ENCODE measurements around the gene KLHL28.
"Not testable (repeated sequence)": the region's sequence is repeated elsewhere in the genome, so short reads cannot be mapped to it uniquely, and the experiment has no call there.

The KLHL28 gene

DNA sequence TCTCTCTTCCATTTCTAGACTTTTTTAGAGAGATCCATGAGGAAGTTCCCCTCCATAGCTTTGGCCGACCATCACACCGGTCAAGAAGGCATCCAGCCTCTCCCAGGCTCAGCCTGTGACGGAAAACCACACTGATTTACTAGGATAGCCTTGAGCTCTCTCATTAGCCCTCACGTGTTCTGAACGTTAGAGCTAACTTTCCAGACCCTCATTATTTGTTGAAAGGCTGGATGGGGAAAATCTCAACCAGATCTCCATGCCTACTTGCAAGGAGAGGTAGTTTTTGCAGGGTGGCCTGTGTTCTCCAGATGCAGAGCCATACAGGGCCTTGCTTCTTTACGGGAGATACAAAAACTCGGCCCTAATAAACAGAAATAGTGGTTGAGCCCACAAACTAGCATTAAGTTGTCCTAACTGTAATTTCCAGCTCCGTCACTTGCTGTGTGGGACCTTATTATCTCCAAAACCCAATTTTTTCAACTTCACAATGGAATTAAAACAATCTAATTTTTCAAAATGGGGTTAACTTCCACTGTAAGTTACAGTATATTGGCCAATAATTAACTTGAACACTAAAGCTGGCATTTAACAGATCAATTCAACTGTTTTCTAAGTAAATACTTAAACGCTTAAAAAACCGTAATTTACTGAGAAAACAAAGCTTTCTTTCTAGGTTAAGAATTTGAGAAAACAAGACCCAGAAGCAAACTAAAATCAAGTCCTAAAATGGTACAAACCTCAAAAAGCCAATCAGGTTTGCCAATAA lies 65.3 kb downstream of the KLHL28 start:
- DNase-seq = no peak

DNA sequence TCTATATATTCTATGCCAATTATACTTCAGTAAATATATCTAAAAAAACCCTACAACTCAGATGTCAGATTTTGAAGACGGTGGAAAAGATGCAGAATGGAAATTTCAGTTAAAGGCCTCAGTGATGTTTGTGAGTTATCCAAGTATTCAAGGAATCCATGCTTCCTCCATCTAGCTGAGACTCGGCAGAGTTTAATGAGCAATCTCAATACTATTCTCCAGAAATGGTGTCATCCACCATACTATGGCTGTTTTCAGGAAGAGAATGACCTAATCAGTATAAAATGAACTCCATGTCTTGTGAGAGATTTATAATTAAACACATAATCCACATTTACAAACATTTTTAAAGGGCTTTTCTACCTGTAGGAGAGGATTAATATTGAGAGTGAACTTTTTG lies 66.0 kb downstream of the KLHL28 start:
- DNase-seq = no peak

DNA sequence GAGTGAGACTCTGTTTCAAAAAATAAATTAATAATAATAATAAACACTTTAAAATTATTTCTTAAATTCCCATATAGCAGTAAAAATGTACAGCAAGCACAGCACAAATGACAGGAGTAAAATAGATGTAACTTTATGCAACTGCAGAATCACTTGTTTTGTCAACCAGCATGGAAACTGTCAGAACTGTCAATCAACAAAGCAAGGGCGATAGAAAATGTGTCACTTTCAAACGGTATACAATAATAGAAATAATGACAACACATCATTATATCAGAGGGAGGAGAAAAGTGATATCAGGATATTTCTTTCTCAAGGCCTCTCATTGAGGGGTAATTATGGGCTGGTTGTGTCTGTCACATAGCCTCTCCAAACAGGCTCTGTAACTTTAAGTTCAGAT lies 68.2 kb downstream of the KLHL28 start:
- no peak for DNase-seq

DNA sequence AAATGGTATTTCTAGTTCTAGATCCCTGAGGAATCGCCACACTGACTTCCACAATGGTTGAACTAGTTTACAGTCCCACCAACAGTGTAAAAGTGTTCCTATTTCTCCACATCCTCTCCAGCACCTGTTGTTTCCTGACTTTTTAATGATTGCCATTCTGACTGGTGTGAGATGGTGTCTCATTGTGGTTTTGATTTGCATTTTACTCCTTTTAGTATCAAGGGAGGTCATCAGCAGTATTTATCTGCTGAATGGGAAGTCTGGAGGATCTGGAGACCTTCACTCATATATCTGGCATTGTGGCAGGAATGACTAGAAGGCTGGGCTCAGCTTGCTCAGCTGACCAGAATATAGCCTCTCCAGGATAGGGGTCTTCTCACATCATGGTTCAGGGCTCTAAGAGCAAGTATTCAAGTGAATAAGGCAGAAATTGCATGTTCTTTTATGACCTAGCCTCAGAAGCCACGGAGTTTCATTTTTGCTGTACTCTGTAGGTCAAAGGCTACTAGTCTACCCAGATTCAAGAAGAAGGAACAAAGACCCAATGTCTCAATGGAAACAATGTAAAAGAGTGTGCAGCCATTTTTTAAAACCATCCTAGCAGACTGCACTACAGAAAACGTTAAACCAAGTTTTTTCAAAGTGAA lies 69.9 kb downstream of the KLHL28 start:
- DNase-seq = not testable (repeated sequence)

DNA sequence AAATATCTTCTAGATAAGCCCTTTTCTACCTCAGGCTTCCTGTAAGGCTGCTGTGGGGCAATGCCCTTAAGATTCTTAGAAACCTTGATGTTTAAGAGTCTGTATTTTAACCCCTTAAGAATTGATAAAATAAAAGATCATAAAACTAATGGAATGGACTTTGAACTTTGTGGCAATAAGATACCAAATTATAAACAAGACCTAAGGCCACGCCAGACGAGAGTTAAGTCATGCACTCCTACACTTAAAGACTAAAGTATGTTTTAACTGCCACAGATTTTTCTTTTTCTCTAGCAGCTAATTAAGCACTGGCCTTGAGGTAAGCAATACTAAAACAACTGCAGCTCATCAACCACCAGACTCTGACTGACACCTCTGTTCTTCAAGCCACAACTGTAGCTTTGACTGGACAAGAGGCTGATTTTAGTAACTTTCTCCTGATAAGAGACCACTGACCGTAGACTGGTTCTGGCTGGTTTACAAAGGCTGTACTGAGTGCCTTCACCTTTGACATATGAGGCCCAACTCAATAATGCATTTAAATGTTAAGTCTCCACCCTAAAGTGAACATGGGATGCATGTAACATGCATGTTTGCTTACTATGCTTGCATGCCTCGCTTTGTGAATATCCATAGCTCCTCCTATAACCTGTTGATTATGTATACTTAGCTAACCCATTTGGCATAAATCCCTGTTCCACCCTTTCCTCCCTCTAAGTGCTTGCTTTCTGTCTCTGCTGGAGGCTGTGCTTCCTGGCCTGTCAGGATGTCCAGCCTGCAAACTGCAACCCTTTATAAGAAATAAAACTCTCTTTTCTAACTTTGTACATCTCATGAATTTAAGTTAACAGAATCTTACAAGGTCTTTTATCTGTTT lies 71.9 kb downstream of the KLHL28 start:
- no peak for DNase-seq

DNA sequence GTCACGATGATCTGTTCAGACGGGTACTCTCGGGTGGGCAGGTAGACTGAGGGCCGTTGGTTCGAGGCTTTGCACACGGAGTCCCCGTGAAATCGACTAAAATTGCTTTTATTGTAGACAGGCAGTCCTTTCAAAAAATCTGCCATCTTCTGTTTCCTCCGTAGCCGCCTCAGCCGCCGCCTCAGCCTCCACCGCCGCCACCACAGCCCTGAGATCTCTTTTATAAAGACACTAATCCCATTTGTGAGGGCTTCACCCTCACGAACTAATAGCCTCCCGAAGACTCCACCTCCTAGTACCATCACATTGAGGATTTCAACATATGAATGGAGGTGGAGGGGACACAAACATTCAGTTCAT lies 74.2 kb downstream of the KLHL28 start:
- no peak for DNase-seq

DNA sequence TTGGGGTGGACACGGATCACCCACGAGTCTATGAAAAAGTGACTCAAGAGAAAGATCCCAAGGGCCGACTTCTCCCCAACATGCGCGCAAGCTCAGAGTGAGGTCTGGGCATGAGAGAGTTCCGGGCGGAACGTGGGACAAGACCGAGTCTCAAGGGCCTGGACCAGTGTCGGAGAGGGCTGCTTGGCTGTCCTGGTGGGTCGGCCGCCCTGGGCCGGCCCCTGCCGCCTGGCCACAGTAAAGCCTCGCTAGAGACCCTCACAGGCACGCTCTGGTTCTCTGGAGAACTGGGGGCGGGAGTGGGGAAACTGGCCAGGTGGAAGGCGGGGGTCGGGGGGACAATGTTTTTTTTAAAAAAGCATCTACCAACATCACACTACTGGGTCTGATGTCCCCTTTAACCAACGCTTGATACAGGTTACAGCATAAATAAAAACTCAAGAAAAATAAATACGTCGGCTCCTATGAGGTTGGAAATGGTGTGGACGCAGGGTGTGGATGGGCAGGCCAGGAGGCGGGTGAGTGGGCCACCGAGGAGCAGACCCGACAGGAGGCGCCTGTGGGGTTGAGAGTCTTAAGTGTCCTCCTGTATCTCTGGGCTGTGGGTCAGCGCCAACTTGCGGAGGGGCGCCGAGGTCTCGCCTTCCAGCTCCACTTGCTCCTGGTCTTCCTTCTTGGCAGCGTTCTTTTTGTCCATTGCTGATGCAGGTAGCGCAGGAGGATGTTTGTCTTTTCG lies 74.7 kb downstream of the KLHL28 start:
- DNase-seq = no peak

DNA sequence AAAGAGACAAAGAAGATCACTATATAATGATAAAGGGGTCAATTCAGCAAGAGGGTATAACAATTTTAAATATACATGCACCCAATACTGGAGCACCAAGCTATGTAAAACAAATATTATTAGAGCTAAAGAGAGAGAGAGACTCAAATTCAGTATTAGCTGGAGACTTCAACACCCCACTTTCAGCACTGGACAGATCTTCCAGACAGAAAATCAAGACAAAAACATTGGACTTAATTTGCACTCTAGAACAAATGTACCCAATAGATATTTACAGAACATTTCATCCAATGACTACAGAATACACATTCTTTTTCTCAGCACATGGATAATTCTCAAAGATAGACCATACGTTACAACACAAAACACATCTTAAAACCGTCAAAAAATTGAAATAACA lies 81.0 kb downstream of the KLHL28 start:
- no peak for DNase-seq

Data from activated CD4-positive, alpha-beta T cell treated with anti-CD3 and anti-CD28 coated beads, Interleukin-2, amount 50 U/mL, for 4 hours (primary cell).